ENCODE data around the gene GLIPR1L2.

Gene GLIPR1L2

GRCh38 chr12:75476071-75476470, 85.2 kb downstream of the GLIPR1L2 start:
- Histone ChIP-seq H3K4me1 (peaks cover 29% of the 10 kb centered on the region), H3K4me2 (no peak overlapping the region), H3K4me3 (no peak overlapping the region), H3K27ac (no peak overlapping the region), H3K36me3 (no peaks in the 10 kb centered on the region), H3K27me3 (no peaks in the 10 kb centered on the region), H3K9ac (no peak overlapping the region), H4K20me1 (no peaks in the 10 kb centered on the region), H3K9me3 (no peaks in the 10 kb centered on the region)
- no peak for TF ChIP-seq Cebpa-rat (IDR thresholded peaks at IDR 0.05)

- Histone ChIP-seq H3K4me1 (peaks cover 35% of the 10 kb centered on the region), H3K9ac (no peak overlapping the region), H3K9me3 (no peaks in the 10 kb centered on the region), H3K4me2 (no peak overlapping the region), H3K27ac (no peak overlapping the region), H3K27me3 (no peaks in the 10 kb centered on the region), H3K36me3 (no peaks in the 10 kb centered on the region), H3K4me3 (no peak overlapping the region), H4K20me1 (no peaks in the 10 kb centered on the region)
- no peak for TF ChIP-seq Cebpa-rat (IDR thresholded peaks at IDR 0.05)
These were observed 86.2 kb downstream of the GLIPR1L2 start for GRCh38 chr12:75477137-75477536.

DNA sequence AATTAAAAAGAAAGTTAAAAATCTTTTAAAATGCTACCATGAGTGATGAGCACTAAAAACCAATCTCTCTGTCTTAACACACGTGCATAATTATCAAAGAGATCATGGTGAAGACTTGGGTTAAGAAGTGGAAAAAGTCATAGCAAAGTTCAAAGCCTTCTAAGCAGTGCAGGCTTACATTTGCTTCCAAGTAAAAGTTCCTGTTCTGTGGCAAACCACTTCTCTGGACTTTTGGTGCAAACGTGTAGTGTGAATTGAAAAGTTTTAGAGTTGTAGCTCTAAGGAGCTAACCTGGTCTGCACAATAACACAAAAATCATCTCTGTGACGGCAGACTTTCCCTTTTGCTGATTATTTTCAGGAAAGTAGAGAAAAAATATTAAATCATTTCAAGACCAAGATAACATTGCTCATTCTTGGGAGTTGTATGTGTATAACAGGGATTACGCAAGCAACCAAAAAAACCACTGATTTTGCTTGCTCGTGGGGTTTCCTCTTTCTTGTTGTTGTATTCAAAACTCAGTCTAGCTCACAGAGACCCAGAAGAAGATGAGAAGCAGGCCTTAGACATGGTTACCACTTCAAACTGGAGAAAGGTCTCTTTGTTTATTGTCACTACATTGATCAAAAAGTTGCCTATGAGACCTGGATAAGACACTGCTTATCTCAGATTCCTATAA, 87.4 kb downstream of the GLIPR1L2 start:
- H3K4me3 ChIP-seq = no peak overlapping the region
- no peak overlapping the region for H3K27ac ChIP-seq
- H3K9ac ChIP-seq = no peak overlapping the region
- H3K4me2 ChIP-seq = no peak overlapping the region
- H3K9me3 ChIP-seq = no peaks in the 10 kb centered on the region
- no peak; the same call in 1 of the 2 replicates for TF ChIP-seq Cebpa-rat (IDR thresholded peaks at IDR 0.05)
- no peaks in the 10 kb centered on the region for H4K20me1 ChIP-seq
- no peaks in the 10 kb centered on the region for H3K27me3 ChIP-seq
- H3K4me1 ChIP-seq = peaks cover 39% of the 10 kb centered on the region
- H3K36me3 ChIP-seq = no peaks in the 10 kb centered on the region

DNA sequence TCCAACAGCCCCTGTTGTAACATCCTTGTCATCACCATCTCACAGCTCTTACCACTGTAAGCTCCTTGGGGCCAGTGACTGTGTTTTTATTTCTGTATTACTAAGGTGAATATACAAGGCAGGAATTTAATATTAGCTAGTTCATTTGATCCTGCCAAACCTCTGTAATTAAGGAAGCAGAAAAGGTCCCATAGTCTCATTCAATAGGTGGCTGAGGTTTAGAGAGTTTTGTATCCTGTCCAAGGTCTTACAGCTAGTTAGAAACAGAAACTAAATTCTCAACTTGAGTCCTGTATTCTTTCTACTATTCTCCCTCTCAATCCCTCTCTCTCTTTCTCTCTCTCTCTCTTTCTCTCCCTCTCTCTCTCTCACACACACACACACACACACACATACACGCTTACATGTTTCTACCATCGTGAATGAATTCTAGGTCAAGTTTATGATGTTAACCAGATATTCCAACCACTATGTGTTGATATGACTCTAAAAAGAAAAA, 89.1 kb downstream of the GLIPR1L2 start:
- TF ChIP-seq Cebpa-rat (IDR thresholded peaks at IDR 0.05) = no peak
- Histone ChIP-seq H4K20me1 (no peaks in the 10 kb centered on the region), H3K27me3 (no peaks in the 10 kb centered on the region), H3K4me3 (no peak overlapping the region), H3K27ac (0 out of 2 replicates have a peak overlapping the region, but pooled peaks have one; percentile 12), H3K9ac (no peak overlapping the region), H3K9me3 (no peaks in the 10 kb centered on the region), H3K4me2 (peak overlapping the region; percentile 66), H3K36me3 (no peaks in the 10 kb centered on the region), H3K4me1 (peaks cover 41% of the 10 kb centered on the region)

- Histone ChIP-seq H3K27me3 (no peaks in the 10 kb centered on the region), H4K20me1 (no peaks in the 10 kb centered on the region), H3K9me3 (no peaks in the 10 kb centered on the region), H3K27ac (peak within 1 kb of the TSS; percentile 12; the same call in 1 of the 2 replicates), H3K4me1 (peaks cover 41% of the 10 kb centered on the region), H3K9ac (peak within 1 kb of the TSS; percentile 33; the same call in 1 of the 2 replicates), H3K4me2 (peak within 1 kb of the TSS; percentile 66), H3K36me3 (no peaks in the 10 kb centered on the region), H3K4me3 (peak within 1 kb of the TSS; percentile 26; the same call in 1 of the 2 replicates)
- no peak for TF ChIP-seq Cebpa-rat (IDR thresholded peaks at IDR 0.05)
These were observed 89.6 kb downstream of the GLIPR1L2 start, which contains the start of gene GLIPR1 for GRCh38 chr12:75480469-75480949. GLIPR1 (plus strand) TSS chr12:75480755; CDS start chr12:75480881, 126 bp downstream.

DNA sequence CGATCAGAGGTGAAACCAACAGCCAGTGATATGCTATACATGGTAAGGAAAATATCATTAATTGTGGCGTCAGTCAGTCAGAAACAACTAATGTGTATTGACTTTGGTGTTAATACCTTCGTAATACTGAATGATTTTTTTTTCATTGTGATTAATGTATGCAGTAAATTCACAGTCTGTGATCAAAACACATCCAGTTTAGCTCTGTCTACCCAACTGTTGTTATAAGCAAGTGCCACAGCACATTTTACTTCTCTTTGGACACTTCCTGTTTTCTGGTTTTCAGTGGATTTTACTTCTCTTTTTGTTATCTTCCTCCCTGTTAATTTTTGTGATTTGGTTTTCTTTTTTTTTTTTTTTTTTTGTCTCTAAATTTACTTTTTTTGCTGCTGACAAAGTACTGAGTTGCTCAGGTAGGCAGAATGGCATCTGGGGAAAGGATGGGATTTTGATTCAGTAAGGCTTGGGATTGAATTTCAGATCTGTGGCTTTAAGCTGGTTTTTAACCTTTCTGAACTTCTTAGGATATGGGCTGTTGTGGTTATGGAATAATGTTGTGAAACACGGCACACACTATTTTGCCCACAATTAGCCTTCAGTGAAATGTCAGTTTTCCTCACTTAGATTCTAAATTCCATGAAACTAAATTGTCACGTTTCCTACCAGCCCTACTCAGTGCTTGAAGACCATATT, 90.3 kb downstream of the GLIPR1L2 start:
- Histone ChIP-seq H4K20me1 (no peaks in the 10 kb centered on the region), H3K27ac (peak overlapping the region; percentile 12; the same call in 1 of the 2 replicates), H3K27me3 (no peaks in the 10 kb centered on the region), H3K4me3 (peak overlapping the region; percentile 26; the same call in 1 of the 2 replicates), H3K4me1 (peaks cover 41% of the 10 kb centered on the region), H3K9me3 (no peaks in the 10 kb centered on the region), H3K9ac (peak overlapping the region; percentile 33; the same call in 1 of the 2 replicates), H3K36me3 (no peaks in the 10 kb centered on the region), H3K4me2 (peak overlapping the region; percentile 66)
- TF ChIP-seq Cebpa-rat (IDR thresholded peaks at IDR 0.05) = no peak

DNA sequence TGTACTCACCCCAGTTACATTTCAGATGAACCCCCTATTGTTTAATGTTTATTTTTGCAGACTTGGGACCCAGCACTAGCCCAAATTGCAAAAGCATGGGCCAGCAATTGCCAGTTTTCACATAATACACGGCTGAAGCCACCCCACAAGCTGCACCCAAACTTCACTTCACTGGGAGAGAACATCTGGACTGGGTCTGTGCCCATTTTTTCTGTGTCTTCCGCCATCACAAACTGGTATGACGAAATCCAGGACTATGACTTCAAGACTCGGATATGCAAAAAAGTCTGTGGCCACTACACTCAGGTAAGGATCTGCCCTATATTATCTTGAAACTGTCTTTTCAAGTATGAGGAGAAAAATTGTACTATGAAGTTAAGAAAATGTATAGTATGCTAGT, 90.9 kb downstream of the GLIPR1L2 start:
- Histone ChIP-seq H3K4me1 (peaks cover 41% of the 10 kb centered on the region), H3K27ac (no peak overlapping the region), H3K4me3 (no peak overlapping the region), H3K36me3 (no peaks in the 10 kb centered on the region), H3K9ac (no peak overlapping the region), H3K4me2 (peak overlapping the region; percentile 66), H3K27me3 (no peaks in the 10 kb centered on the region), H4K20me1 (no peaks in the 10 kb centered on the region), H3K9me3 (no peaks in the 10 kb centered on the region)
- TF ChIP-seq Cebpa-rat (IDR thresholded peaks at IDR 0.05) = no peak
